Ascending aorta (tissue), 2 donors: Measurements from ENCODE around the gene SPESP1. TPM values are rescaled to one million over a fixed set of nuclear protein-coding genes. Genes with fewer than 3 reads are reported as not detected.

Experiments used
- DNase-seq, 2 donors: peaks; one replicate each; pipeline ENCODE4 v3.0.0-alpha.2; 2019; ENCODE audit warnings: low spot score in 2 of 2
- H3K27ac ChIP-seq, 2 donors: fragments of 200-600 bp; sonication (generic); one replicate each; pipeline ENCODE4 v1.5.1; 2016 to 2017; ENCODE audit warnings: mild to moderate bottlenecking in 1 of 2
- H3K27me3 ChIP-seq: fragments of 200-600 bp; sonication (generic); one replicate; pipeline ENCODE4 v1.5.1; 2017
- H3K36me3 ChIP-seq, 2 donors: fragments of 200-600 bp; sonication (generic); one replicate each; pipeline ENCODE4 v1.5.1; 2016
- H3K4me1 ChIP-seq, 2 donors: fragments of 200-600 bp; sonication (generic); one replicate each; pipeline ENCODE4 v1.5.1; 2016 to 2017; ENCODE audit warnings: mild to moderate bottlenecking in 1 of 2
- H3K4me3 ChIP-seq, 2 donors: fragments of 200-600 bp; sonication (generic); one replicate each; pipeline ENCODE4 v1.5.1; 2016 to 2017; ENCODE audit warnings: mild to moderate bottlenecking in 1 of 2
- H3K9me3 ChIP-seq, 2 donors: fragments of 200-600 bp; sonication (generic); one replicate each; pipeline ENCODE4 v1.5.1; 2016
- intact Hi-C: fragments of 100-400 bp; cut with DNase I; formaldehyde crosslinking; loops from one replicate; pipeline ENCODE4 v1.15.1; 2023
- total RNA-seq: library from RNA; depleted of rRNA; stranded (reverse); fragments of >200 nt; gene quantifications from one replicate; pipeline ENCODE4 v1.1.0, GENCODE V29; 2016
- TF ChIP-seq, protein P1 (sequence below), 3 experiments: fragments of 200-600 bp in 2 of 3; fragments of 450-650 bp in 1 of 3; sonication (generic) in 2 of 3; IDR thresholded peaks; one replicate each; pipeline ENCODE4 v1.5.1; 2016 to 2019; ENCODE audit warnings: antibody characterized with exemption in 3 of 3, mild to moderate bottlenecking in 1 of 3, moderate library complexity in 1 of 3

SPESP1 gene
- total RNA-seq, 1 donor from 2014 or later, result 6.1 TPM

DNA sequence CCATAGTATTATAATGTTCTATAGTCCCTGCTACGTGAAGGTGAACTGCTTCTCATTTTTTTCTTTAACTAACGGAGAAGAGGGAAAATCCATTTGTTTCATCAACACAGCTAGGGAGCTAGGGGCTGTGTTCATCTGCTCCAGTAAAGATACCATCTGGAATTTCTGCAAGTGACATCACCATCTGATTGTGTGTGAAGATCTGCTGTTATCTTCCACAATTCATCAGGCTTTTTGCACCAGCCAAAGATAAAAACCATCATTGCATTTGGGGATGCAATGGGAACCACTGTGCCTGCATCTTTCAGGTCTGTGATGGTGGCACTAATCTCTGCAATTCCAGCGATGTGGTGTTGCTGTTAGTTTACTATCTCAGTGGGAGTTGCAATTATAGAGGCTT is 48.7 kb downstream of the SPESP1 start:
- DNase-seq, result no peak
- Histone ChIP-seq H3K4me3 (no peak overlapping the region), H3K36me3 (no peaks in the 10 kb centered on the region), H3K9me3 (no peaks in the 10 kb centered on the region), H3K27me3 (no peaks in the 10 kb centered on the region), H3K4me1 (no peaks in the 10 kb centered on the region), H3K27ac (no peak overlapping the region)
- TF ChIP-seq, protein P1, sequence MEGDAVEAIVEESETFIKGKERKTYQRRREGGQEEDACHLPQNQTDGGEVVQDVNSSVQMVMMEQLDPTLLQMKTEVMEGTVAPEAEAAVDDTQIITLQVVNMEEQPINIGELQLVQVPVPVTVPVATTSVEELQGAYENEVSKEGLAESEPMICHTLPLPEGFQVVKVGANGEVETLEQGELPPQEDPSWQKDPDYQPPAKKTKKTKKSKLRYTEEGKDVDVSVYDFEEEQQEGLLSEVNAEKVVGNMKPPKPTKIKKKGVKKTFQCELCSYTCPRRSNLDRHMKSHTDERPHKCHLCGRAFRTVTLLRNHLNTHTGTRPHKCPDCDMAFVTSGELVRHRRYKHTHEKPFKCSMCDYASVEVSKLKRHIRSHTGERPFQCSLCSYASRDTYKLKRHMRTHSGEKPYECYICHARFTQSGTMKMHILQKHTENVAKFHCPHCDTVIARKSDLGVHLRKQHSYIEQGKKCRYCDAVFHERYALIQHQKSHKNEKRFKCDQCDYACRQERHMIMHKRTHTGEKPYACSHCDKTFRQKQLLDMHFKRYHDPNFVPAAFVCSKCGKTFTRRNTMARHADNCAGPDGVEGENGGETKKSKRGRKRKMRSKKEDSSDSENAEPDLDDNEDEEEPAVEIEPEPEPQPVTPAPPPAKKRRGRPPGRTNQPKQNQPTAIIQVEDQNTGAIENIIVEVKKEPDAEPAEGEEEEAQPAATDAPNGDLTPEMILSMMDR (IDR thresholded peaks at IDR 0.05), result no peak
- intact Hi-C loops, result no loop called here

DNA sequence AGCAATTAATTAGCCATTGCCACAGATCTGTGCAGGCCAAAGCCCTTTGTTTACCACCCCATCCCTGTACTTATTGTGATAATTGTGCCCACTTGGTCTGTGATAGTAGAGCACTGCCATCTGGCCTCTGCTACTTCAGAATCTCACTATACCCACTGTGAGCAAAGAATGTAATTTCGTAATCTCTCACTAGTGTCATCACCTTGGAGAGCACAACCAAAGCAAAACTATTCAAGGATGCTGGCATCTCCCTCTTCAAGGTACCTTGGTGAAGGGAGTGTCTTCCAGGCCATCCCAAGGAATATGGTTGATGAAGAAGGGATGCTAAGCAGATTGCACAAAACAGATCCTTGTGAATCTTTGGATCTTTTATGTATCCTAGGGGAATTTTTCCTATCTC is 49.5 kb downstream of the SPESP1 start:
- Histone ChIP-seq H3K27ac (no peak overlapping the region), H3K27me3 (no peaks in the 10 kb centered on the region), H3K9me3 (no peaks in the 10 kb centered on the region), H3K4me1 (no peaks in the 10 kb centered on the region), H3K4me3 (no peak overlapping the region), H3K36me3 (no peaks in the 10 kb centered on the region)
- intact Hi-C loops, result no loop called here
- DNase-seq, result no peak
- TF ChIP-seq, protein P1 (IDR thresholded peaks at IDR 0.05), result no peak

DNA sequence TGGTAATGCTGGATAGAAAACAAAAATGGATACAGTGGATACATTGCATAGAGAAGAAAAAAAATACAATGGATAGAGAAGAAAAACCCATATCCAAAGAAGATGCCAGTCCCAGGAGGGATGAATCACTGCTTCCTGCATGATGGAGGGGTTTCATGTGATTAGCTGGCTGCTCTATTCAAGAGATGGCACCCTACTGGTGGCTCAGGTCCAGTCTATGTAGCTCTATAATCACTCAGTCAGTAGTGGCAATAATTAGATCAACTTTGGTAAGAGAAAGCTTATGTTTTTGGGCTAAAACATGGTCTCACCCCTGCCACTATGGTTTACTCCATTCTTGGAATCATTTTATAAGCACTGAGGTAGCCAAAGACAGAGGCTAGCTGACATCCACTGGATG is 50.5 kb downstream of the SPESP1 start:
- H3K27me3 ChIP-seq, result no peaks in the 10 kb centered on the region
- H3K9me3 ChIP-seq, result no peaks in the 10 kb centered on the region
- no peak for DNase-seq
- TF ChIP-seq, protein P1 (IDR thresholded peaks at IDR 0.05), result no peak
- no peak overlapping the region for H3K4me3 ChIP-seq
- H3K36me3 ChIP-seq, result no peaks in the 10 kb centered on the region
- H3K4me1 ChIP-seq, result no peaks in the 10 kb centered on the region
- intact Hi-C loops, result no loop called here
- no peak overlapping the region for H3K27ac ChIP-seq

DNA sequence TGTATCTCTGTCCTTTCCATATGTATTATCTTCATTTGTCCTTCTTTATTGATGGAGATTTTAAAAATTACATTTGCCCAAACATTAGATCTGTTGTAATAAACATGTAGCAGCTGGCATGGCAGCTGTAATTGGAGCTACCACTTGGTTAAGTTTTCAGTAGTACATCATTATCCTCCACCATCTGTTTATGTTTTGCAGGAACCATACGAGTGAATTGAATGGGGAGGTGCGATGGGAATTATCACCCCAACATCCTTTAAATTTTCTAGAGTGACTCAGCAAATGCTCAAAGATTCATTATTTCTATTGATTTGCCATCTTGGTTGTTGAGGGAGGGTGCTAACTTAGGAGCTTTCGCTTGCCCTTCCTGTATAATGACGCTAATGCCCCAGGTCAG is 51.6 kb downstream of the SPESP1 start:
- Histone ChIP-seq H3K4me1 (no peaks in the 10 kb centered on the region), H3K36me3 (no peaks in the 10 kb centered on the region), H3K27me3 (no peaks in the 10 kb centered on the region), H3K4me3 (no peak overlapping the region), H3K9me3 (no peaks in the 10 kb centered on the region), H3K27ac (no peak overlapping the region)
- DNase-seq, result no peak
- intact Hi-C loops, result no loop called here
- TF ChIP-seq, protein P1 (IDR thresholded peaks at IDR 0.05), result no peak

DNA sequence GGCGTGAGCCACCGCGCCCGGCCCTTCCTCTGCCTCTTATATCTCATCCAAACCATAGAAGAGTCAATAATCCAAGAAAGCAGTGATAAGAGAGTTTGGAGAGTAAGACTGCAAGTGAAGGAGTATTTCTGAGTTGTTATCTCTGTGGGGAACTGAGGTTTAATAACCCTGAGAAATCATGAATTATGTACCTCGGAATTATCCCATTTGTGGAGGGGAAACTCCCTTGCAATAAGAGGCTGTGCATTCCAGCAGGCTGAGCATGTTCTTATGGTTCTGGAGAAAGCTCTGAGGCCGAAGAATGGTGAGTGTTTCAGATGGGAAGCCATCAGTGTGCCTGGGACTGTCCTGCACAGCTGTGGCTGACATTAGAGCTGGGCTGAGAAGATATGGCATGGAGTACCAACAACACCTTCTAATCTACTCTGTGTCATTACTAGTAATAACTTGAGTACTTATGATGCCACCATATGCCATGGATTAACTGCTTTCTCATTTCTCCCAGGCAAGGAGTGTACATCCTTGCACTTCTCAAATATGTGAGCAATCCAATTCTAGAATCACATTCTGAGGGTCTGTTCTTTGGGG is 52.7 kb downstream of the SPESP1 start:
- intact Hi-C loops, result no loop called here

More for the DNA sequence above, 52.7 kb downstream of the SPESP1 start:
- no peak for DNase-seq
- Histone ChIP-seq H3K4me3 (no peak overlapping the region), H3K9me3 (no peaks in the 10 kb centered on the region), H3K27ac (no peak overlapping the region), H3K4me1 (no peaks in the 10 kb centered on the region), H3K27me3 (no peaks in the 10 kb centered on the region), H3K36me3 (no peaks in the 10 kb centered on the region)
- TF ChIP-seq, protein P1 (IDR thresholded peaks at IDR 0.05), result no peak
